ENCODE data around the gene RAX2. TPM values are rescaled to one million over a fixed set of nuclear protein-coding genes. Genes with fewer than 3 reads are reported as not detected.

Gene RAX2
- total RNA-seq, 2 experiments from 2014 or later: not detected

GRCh38 chr19:3720349-3720917 lies 51.6 kb downstream of the RAX2 start:
- ChIA-PET CTCF (interaction anchor here (0.6 to 2.3 kb wide), 11 partner anchors 10 to 259 kb away, joined by 3 to 9 read pairs (median 3); partner anchors contain the start of gene MRPL54), POLR2A (interaction anchor here (0.6 kb wide), 1 partner anchor 815 kb away, joined by 12 read pairs; no protein-coding TSS in a partner anchor)

GRCh38 chr19:3719868-3720267 lies 52.2 kb downstream of the RAX2 start:
- POLR2A ChIA-PET: no interaction called here
- CTCF ChIA-PET: interaction anchor here (0.6 to 2.3 kb wide), 9 partner anchors 9 to 167 kb away, joined by 3 to 9 read pairs (median 4); partner anchors contain the start of gene MRPL54

Other genes with a start within 250 kb of the RAX2 start
- gene TEKTIP1, start 233.1 kb downstream of the RAX2 start, total RNA-seq: under 1 TPM; 0.67 to 0.78 TPM
- 100 to 1,000 TPM; 118 to 124 TPM for gene MFSD12, start 214.6 kb downstream of the RAX2 start, total RNA-seq
- 10 to 100 TPM; 43.0 to 44.9 TPM for gene HMG20B, start 199.3 kb downstream of the RAX2 start, total RNA-seq
- gene GIPC3, start 186.8 kb downstream of the RAX2 start, total RNA-seq: under 1 TPM; 0.44 to 0.67 TPM
- gene TBXA2R, start 165.4 kb downstream of the RAX2 start, total RNA-seq: 1 to 10 TPM; 2.7 to 3.4 TPM
- gene CACTIN, start 145.4 kb downstream of the RAX2 start, total RNA-seq: 10 to 100 TPM; 36.7 to 38.1 TPM
- 10 to 100 TPM; 29.6 to 30.3 TPM for gene PIP5K1C, start 71.8 kb downstream of the RAX2 start, total RNA-seq
- gene TJP3, start 63.8 kb downstream of the RAX2 start, total RNA-seq: under 1 TPM; 0.63 to 0.94 TPM
- 10 to 100 TPM; 36.9 to 39.1 TPM for gene APBA3, start 10.5 kb downstream of the RAX2 start, total RNA-seq
- gene MRPL54, start 9.5 kb downstream of the RAX2 start, total RNA-seq: 10 to 100 TPM; 83.1 to 88.8 TPM
- 10 to 100 TPM; 36.1 to 39.3 TPM for gene MATK, start 14.2 kb upstream of the RAX2 start, total RNA-seq
- gene ZFR2, start 96.8 kb upstream of the RAX2 start, total RNA-seq: 1 to 10 TPM in 1 of 2 experiments, under 1 TPM in 1; 0.69 to 1.0 TPM
- not detected for gene ATCAY, start 108.5 kb upstream of the RAX2 start, total RNA-seq
- not detected for gene NMRK2, start 160.8 kb upstream of the RAX2 start, total RNA-seq
- 10 to 100 TPM; 42.3 to 42.5 TPM for gene DAPK3, start 198.9 kb upstream of the RAX2 start, total RNA-seq
- gene EEF2, start 213.2 kb upstream of the RAX2 start, total RNA-seq: 1,000 to 10,000 TPM; 3,176 to 3,180 TPM
- 10 to 100 TPM; 32.9 to 34.7 TPM for gene PIAS4, start 235.5 kb upstream of the RAX2 start, total RNA-seq